ENCODE data around the gene NDST4. TPM values are rescaled to one million over a fixed set of nuclear protein-coding genes. Genes with fewer than 3 reads are reported as not detected.

The NDST4 gene
- 0.05 TPM in 1 of 2 replicates, not detected in the other for total RNA-seq (2014; rRNA removed; shearing (Covaris generic))

DNA sequence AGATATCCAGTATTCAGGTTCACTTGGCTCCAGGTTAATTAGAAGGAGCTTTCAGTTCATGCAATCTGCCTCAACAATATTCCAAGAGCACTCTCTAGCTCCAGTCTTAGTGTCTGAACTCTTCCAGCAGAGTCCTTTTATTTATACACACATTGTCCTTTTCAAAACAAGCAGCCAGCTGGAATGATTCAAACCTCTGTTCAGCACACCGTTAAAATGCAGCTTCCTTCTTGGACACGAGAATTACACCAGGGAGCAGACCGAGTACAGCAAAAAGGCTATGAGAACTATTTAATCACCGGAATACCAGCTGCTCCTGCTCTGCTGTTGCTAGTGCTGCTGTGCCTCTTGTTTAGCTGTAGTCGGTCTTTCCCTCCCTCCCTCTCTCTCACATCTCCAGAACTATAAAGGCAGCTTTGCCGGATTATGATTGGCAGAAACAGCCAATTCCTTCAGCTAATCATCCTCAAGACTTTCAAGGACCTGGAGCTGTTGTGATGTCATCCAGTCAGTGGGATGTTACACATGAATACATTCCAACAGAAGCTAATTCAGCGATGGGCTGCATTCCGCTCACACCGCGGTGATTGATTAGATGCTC, at the start of gene NDST4:
TSS of gene NDST4 (minus strand) at position 115 of the 601 bp plus-strand sequence. CDS start 36,584 bp downstream, outside the sequence.
- Histone ChIP-seq H3K36me3 (no peaks in the 10 kb centered on the region), H3K27me3 (replicated peaks) (peaks cover 5% of the 10 kb centered on the region; the same call in 1 of the 2 replicates), H3K4me3 (no peak within 1 kb of the TSS), H3K4me1 (replicated peaks) (no peaks in the 10 kb centered on the region), H3K27ac (no peak within 1 kb of the TSS), H3K9me3 (replicated peaks) (no peaks in the 10 kb centered on the region)
- peak in 1 of 2 experiments; percentile 4 for DNase-seq (ENCODE audit: low read depth in 1 of 2, low spot score in 2 of 2)

DNA sequence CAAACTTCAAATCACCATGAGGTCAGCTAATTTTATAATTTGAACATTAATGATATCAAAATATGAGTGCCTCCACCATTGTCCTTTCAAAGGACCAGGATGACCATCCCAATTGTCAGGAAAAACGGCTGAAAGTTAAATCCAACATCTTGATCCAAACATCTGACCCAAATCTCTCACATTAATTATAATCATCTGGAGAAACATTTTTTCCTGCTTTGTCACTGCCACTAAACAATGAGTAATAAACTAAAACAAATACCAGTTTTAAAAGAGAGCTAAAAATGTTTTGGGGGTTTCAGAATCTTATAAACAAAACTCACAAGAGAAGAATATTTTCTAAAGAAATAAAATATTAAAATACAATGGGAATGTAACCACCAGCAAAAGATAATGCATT, 45.7 kb upstream of the NDST4 start:
- no peaks in the 10 kb centered on the region for H3K36me3 ChIP-seq
- H3K27me3 ChIP-seq (replicated peaks) = no peaks in the 10 kb centered on the region
- no peaks in the 10 kb centered on the region for H3K9me3 ChIP-seq (replicated peaks)
- peak overlapping the region; percentile 27 for H3K27ac ChIP-seq
- H3K4me1 ChIP-seq (replicated peaks) = peaks cover 13% of the 10 kb centered on the region
- H3K4me3 ChIP-seq = no peak overlapping the region
- peak in 1 of 2 experiments; percentile 30 for DNase-seq (ENCODE audit: low read depth in 1 of 2, low spot score in 2 of 2)

DNA sequence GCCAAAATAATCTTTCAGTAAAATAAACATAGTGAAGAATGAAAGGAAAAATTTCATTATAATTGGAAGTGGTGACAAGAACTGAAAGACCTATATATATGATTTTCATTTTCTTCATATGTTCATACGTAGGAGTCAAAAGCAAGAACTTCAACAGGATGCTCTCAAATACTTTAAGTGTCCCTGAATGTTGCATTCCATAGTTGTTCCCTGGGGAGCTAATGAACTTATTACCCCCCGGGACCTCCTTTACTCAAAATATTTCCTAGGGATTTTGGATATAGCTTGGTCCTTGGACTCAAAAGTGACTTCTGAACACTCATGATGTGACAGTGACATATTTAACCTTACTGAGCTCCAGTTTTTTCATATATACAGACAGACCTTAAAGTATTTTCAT, 44.9 kb upstream of the NDST4 start:
- H3K4me3 ChIP-seq = no peak overlapping the region
- H3K27me3 ChIP-seq (replicated peaks) = no peaks in the 10 kb centered on the region
- H3K4me1 ChIP-seq (replicated peaks) = peaks cover 13% of the 10 kb centered on the region
- no peak for DNase-seq (ENCODE audit: low read depth in 1 of 2, low spot score in 2 of 2)
- 0 out of 2 replicates have a peak overlapping the region, but pooled peaks have one; percentile 27 for H3K27ac ChIP-seq
- no peaks in the 10 kb centered on the region for H3K9me3 ChIP-seq (replicated peaks)
- H3K36me3 ChIP-seq = no peaks in the 10 kb centered on the region

DNA sequence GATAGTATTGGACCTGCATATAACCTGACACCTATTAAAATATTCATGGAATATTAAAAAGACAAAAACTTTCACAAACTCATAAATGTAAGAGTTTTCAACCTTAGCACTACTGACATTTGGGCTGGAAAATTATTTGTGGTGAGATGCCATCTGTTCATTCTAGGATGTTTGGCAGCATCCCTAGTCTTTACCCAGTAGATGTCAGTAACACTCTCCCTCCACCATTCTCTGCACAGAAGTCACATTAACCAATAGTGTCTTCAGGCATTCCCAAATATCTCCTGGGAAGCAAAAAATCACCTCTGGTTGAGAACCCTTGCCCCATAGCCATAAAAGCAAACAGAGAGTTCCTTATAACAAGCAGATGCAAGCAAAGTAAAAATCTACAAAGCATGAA, 41.4 kb upstream of the NDST4 start:
- Histone ChIP-seq H3K27me3 (replicated peaks) (no peaks in the 10 kb centered on the region), H3K36me3 (no peaks in the 10 kb centered on the region), H3K4me3 (no peak overlapping the region), H3K9me3 (replicated peaks) (no peaks in the 10 kb centered on the region), H3K4me1 (replicated peaks) (peaks cover 13% of the 10 kb centered on the region), H3K27ac (no peak overlapping the region)
- DNase-seq (ENCODE audit: low read depth in 1 of 2, low spot score in 2 of 2) = no peak

DNA sequence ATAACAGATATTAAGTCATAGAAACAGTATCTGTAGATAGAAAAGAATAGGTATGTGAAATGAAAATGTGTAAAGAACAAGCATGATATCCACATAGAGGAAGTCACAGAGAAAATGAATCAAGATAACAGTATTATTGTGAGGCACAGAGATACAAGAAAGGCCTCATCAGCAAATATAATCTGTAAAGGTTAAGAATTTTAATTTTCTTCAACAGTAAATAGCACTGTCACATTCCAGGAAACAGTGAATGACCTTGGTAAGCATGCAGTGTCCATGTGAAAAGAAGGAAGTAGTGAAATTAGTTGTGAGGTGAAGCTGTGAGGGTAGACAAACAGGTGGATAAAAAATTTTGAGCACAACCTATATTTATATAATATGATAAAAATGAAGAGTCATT, 39.5 kb upstream of the NDST4 start:
- Histone ChIP-seq H3K36me3 (no peaks in the 10 kb centered on the region), H3K27ac (no peak overlapping the region), H3K4me1 (replicated peaks) (no peaks in the 10 kb centered on the region), H3K27me3 (replicated peaks) (no peaks in the 10 kb centered on the region), H3K4me3 (no peak overlapping the region), H3K9me3 (replicated peaks) (no peaks in the 10 kb centered on the region)
- no peak for DNase-seq (ENCODE audit: low read depth in 1 of 2, low spot score in 2 of 2)

DNA sequence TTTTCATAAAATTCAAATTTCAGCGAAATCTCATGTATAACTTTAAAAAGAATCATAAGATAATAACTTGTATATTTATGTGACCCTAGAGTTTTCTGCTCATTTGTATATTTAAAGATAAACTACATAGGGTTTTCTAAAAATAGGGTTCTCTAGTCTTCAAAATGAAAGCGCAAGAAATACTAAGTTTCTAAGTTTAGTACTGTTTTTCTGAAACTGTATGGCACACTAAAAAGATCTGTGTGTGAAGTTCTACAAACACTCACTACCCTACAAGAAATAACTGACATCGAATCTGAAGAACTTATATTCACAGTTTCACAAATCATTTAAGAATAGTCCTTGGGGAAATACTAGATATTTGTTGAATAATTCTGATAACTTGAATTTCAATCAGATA, 38.7 kb upstream of the NDST4 start:
- Histone ChIP-seq H3K27me3 (replicated peaks) (no peaks in the 10 kb centered on the region), H3K4me3 (no peak overlapping the region), H3K27ac (no peak overlapping the region), H3K36me3 (no peaks in the 10 kb centered on the region), H3K4me1 (replicated peaks) (no peaks in the 10 kb centered on the region), H3K9me3 (replicated peaks) (no peaks in the 10 kb centered on the region)
- no peak for DNase-seq (ENCODE audit: low read depth in 1 of 2, low spot score in 2 of 2)

DNA sequence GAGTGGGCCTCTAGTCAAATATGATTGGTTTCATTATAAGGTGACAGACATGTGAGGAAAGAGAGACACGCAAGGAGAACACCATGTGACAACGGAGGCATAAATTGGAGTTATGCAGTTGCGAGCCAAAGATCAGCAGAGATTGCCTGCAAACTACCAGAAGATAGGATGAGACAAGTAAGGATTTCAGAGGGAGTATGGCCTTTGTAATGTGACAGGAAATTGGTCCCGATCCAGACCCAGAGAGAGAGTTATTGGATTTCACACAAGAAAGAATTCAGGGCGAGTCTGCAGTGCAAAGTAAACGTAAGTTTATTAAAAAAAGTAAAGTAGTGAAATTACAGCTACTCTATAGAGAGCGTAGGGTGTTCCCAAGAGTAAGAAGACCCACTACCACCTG, 35.7 kb upstream of the NDST4 start:
- DNase-seq (ENCODE audit: low read depth in 1 of 2, low spot score in 2 of 2) = no peak
- no peak overlapping the region for H3K27ac ChIP-seq
- H3K9me3 ChIP-seq (replicated peaks) = no peaks in the 10 kb centered on the region
- no peak overlapping the region for H3K4me3 ChIP-seq
- no peaks in the 10 kb centered on the region for H3K27me3 ChIP-seq (replicated peaks)
- H3K4me1 ChIP-seq (replicated peaks) = no peaks in the 10 kb centered on the region
- H3K36me3 ChIP-seq = no peaks in the 10 kb centered on the region

DNA sequence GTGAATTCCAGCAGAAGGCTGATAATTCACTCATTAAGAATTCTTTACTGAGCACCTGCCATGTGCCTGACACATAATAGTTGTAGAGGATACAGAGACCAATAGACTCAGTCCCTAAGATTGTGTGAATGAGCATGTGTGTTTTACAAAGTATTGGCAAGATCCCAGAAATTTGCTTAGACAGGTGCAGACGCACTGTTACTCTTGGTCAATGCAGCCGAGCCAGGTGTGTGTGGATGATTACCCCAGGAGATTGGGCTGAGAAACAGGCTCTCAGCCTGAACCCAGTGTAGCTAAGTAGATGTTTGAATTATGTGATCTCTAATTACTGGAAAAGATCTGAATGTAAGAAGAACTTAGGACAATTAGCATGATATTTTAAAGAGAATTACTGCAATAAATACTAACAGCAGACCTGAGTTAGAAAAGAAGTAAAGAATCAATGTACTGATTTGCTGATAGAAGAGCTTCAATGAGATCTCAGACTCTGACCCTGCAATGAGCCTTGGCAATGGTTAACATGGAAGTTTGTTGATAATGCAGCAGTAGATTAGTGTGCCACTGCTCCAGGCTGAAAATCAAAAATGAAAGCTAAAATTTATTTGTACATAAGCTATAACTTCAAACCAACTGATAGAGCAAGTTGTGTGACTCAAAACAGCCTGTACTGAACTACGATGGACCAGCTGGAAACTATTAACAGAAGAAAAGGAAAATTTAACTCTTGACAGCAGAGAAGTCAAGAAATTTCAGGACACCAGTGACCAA, 32.2 kb upstream of the NDST4 start:
- Histone ChIP-seq H3K36me3 (no peaks in the 10 kb centered on the region), H3K9me3 (replicated peaks) (no peaks in the 10 kb centered on the region), H3K27me3 (replicated peaks) (no peaks in the 10 kb centered on the region), H3K27ac (no peak overlapping the region), H3K4me1 (replicated peaks) (no peaks in the 10 kb centered on the region), H3K4me3 (no peak overlapping the region)
- no peak for DNase-seq (ENCODE audit: low read depth in 1 of 2, low spot score in 2 of 2)

DNA sequence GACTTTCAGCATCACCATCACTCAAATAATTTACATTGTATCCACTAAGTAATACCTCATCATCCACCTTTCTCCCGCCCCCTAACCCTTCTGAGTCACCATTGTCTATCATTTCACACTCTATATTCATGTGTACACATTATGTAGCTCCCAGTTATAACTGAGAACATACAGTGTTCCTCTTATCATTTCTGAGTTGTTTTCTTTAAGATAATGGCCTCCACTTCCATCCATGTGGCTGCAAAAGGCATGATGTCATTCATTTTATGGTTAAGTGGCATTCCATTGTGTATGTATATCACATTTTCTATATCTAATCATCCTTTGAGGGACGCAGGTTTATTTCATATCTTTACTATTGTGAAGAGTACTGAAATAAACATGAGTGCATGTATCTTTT, 14.6 kb upstream of the NDST4 start:
- Histone ChIP-seq H3K36me3 (no peaks in the 10 kb centered on the region), H3K27me3 (replicated peaks) (no peaks in the 10 kb centered on the region), H3K4me1 (replicated peaks) (no peaks in the 10 kb centered on the region), H3K27ac (no peak overlapping the region), H3K4me3 (no peak overlapping the region), H3K9me3 (replicated peaks) (no peaks in the 10 kb centered on the region)
- no peak for DNase-seq (ENCODE audit: low read depth in 1 of 2, low spot score in 2 of 2)

DNA sequence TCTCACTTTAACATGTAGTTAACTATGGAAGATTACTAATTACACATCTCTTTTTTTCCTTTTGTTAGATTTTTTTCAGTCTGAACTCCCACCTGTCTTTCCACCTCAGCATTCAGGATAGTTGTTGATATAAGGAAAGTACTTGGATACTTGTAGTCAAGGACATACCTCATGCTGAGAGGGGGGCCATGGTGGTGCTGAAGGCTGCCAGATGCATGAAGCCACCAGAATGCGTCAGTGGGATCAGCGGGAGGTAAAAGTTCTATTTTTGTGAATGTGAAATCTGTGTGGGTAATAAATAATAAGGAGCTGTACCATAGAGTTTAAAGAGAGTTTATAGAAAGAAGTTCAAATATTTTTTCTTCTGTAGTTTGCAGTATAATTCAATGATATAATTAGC, 13.1 kb upstream of the NDST4 start:
- H3K9me3 ChIP-seq (replicated peaks) = no peaks in the 10 kb centered on the region
- no peak overlapping the region for H3K4me3 ChIP-seq
- no peaks in the 10 kb centered on the region for H3K27me3 ChIP-seq (replicated peaks)
- H3K27ac ChIP-seq = no peak overlapping the region
- no peaks in the 10 kb centered on the region for H3K4me1 ChIP-seq (replicated peaks)
- DNase-seq (ENCODE audit: low read depth in 1 of 2, low spot score in 2 of 2) = no peak
- no peaks in the 10 kb centered on the region for H3K36me3 ChIP-seq

DNA sequence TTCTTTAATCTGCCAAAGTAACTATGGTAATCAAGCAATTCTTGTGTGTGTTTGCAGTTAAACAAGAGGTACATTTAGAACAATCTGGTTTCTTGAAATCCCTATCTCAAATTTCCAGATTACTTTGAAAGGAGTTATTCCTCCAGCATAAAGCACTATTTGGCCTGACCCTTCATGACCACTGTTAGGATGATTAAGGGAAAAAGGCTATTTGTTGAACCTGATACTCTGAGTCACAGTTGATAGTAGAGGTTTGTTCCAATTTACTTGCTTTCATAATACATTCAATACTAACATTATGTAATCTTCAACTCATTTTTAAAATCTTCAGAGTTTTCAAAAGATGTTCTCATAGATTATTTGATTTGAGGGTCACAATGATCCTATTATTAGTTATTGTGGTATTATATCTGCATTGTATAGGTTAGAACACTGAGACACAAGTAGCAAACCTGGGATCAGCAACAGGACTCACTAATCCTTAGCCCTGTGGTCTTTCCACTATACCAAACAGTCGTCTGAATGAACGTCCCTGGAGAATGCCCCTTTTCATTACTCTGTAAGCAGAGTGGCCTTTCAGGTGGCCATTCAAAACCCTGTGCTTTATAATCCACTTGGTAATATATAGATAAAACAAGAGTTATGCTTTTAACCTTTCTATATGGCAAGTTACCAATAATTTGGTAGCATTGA, 8.1 kb upstream of the NDST4 start:
- Histone ChIP-seq H3K4me3 (no peak overlapping the region), H3K36me3 (no peaks in the 10 kb centered on the region), H3K27ac (no peak overlapping the region), H3K4me1 (replicated peaks) (no peaks in the 10 kb centered on the region), H3K9me3 (replicated peaks) (no peaks in the 10 kb centered on the region), H3K27me3 (replicated peaks) (no peaks in the 10 kb centered on the region)
- DNase-seq (ENCODE audit: low read depth in 1 of 2, low spot score in 2 of 2) = no peak

DNA sequence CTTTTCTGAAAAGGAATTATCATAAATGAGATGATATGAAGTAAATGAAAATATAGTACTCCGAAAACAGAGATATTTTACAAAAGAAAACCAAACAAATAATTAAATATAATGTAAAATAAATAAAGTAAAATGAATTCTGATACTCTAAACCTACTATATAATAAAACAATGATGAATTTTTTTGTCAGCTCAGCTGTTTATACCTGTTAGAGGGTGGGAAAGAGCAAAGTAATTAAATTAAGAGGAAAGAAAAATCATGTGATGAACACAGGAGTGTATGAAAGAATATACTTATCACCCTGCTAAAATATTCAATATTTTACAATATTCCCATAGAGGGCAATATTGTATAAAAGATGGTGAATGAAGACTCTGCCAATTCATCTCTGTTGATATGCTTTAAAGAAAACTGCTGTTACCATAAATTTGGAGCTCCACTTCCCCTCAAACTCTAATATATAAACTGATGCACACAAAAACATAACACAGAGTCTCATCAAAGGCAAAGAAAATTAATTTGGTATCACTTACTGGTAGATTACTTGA, 6.5 kb upstream of the NDST4 start:
- Histone ChIP-seq H3K36me3 (no peaks in the 10 kb centered on the region), H3K4me3 (no peak overlapping the region), H3K4me1 (replicated peaks) (no peaks in the 10 kb centered on the region), H3K9me3 (replicated peaks) (no peaks in the 10 kb centered on the region), H3K27me3 (replicated peaks) (no peaks in the 10 kb centered on the region), H3K27ac (no peak overlapping the region)
- DNase-seq (ENCODE audit: low read depth in 1 of 2, low spot score in 2 of 2) = no peak

DNA sequence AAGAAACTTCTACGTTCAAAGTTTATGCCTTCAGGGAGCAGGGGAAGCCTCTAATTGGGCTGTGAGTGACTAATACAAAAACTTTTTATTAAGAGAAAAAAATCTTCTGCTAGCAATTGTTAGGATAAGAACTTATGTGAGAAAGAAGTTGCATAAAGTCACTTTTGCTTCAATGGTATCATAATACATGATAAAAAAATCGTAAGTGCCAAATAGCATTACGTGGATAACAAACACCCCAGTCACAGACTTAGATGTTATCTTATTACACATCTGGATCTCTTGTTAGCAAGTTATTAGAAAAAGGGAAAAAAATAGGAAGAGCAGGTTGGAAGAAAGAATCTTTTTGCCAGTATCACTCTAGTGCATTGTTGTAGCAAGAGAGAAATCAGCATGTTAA, 4.2 kb upstream of the NDST4 start:
- H3K4me1 ChIP-seq (replicated peaks) = no peaks in the 10 kb centered on the region
- no peaks in the 10 kb centered on the region for H3K9me3 ChIP-seq (replicated peaks)
- DNase-seq (ENCODE audit: low read depth in 1 of 2, low spot score in 2 of 2) = no peak
- no peaks in the 10 kb centered on the region for H3K36me3 ChIP-seq
- no peak overlapping the region for H3K4me3 ChIP-seq
- H3K27me3 ChIP-seq (replicated peaks) = peaks cover 5% of the 10 kb centered on the region; the same call in 1 of the 2 replicates
- no peak overlapping the region for H3K27ac ChIP-seq

Data from SJSA1 (cell line).